NCI-H1436 (cell line): ENCODE measurements around the gene CMSS1.

Experiments used
- DNase-seq: peaks from one replicate; lab custom pipeline; 2025; lab: John Stamatoyannopoulos, UW

Gene CMSS1

DNA sequence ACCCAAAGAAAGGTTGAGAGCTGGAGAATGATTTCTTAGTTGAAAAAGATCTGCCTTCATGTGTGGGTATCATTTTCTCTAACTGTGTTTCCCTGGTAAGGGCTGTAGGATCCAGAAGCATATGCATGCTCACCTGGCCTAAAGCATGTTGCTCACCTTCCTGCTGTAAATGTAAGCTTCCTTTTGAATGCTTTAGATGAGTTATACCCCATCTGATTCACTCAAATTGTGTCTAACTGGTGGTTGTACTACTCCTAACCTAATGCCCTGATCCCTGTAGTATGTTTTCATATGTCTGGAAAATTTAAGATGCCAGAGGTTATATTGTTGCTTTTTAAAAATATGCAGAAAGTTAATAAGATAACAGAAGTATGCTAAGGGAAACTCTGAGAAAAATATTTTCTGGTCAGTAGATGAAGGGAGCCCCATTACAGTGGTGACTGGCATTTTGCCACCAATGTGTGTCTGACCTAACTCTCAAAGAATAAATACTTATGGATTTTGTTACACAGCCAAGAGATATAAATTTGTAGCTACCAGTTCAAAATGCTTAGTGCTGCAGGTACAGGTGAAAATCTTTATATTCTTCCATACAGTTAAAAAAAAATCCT, 289.0 kb downstream of the CMSS1 start:
- DNase-seq, result no peak

GRCh38 chr3:100107221-100107814, 289.7 kb downstream of the CMSS1 start:
- no peak for DNase-seq

- DNase-seq, result no peak
These were observed 290.9 kb downstream of the CMSS1 start for GRCh38 chr3:100108464-100109079.

DNA sequence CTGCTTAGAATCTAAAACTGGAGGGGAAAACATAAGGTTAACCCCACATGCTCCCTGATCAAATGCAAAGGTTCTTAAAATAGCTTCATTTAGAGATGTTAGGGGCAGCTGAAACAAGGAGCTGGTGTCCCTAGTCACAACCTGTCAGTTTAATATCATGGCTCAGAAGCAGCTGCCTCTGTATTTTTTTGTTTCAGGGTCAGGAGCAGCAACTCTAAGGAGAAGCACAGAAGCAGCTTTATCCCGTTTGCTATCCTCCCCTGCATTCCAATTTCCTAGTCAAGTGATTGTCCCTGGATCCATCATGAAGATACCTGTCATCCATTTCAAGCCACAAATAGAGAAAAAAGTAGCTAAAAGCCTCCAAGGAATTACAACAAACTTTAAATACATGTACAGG, 292.5 kb downstream of the CMSS1 start:
- DNase-seq, result no peak

DNA sequence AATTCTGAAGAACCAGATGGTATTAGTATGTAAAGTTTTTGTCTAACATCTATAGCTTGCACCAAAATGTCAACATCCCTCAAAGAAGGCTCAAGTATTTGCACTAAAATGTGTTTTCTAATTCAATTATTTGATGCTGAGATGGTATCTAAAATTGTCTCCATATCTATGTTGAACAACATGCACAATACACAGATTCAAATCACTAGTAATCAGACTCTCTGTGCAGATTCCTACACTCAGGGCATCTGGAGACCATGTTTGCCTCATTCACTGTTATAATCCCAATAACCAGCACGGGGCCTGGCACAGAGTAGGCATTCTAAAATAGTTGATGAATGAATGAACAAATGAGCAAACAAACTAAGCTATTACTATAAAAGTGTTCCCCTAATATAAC, 294.1 kb downstream of the CMSS1 start:
- DNase-seq, result no peak

GRCh38 chr3:100113723-100114412, 296.2 kb downstream of the CMSS1 start:
- no peak for DNase-seq

DNA sequence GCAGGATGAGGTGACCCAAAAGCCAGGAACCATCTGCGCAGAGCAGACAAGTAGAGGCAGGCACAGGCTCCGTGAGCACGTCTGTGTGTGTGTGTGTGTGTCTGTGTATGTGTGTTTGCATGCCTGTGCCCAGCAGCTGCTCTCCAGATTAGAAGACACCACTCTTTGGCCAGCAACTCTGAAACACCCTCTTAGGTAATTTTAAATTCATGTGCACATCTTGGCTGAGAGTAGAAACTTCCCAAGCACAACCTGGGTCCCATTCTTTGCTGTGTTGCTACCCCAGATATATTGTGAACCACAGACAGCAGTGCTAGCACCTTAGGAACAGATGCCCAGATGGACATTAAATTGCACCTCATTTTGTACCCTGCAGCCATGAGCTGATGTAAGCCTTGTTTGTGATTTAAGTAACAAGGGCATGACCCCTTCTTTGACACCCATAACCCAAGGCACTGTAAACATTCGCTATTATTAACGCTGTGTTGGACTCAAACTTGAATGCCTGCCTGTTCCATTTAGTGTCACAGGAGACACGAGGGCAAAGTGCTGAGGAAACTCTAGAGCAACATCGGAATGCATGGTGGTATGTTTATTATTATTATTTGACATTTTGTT, 296.9 kb downstream of the CMSS1 start, which contains the start of gene FILIP1L:
FILIP1L (minus strand) TSS at position 89 of the 618 bp plus-strand sequence.
- no peak for DNase-seq

- DNase-seq, result no peak
These were observed 299.4 kb downstream of the CMSS1 start for GRCh38 chr3:100117093-100117492.

DNA sequence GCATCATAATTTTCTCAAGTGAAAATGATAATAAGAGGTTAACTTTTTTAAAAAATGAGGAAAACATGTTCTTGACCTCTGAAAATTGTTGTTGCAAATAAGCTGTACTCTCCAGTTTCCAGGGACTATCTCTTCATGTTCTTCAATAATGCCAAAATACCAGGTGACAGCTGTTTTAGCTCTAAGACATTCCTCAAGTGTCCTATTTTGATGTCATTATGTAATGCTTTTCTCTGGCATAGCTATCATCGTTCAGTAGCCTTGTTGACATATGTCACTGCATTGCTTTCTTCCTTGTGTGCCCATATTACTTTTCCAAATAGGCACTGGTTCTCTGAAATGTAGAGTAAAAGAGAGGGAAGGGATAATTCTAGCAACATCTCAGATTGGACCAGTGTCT, 302.4 kb downstream of the CMSS1 start:
- DNase-seq, result no peak

- DNase-seq, result no peak
These were observed 303.0 kb downstream of the CMSS1 start for GRCh38 chr3:100120693-100121092.

GRCh38 chr3:100122321-100122720, 304.7 kb downstream of the CMSS1 start:
- no peak for DNase-seq

DNA sequence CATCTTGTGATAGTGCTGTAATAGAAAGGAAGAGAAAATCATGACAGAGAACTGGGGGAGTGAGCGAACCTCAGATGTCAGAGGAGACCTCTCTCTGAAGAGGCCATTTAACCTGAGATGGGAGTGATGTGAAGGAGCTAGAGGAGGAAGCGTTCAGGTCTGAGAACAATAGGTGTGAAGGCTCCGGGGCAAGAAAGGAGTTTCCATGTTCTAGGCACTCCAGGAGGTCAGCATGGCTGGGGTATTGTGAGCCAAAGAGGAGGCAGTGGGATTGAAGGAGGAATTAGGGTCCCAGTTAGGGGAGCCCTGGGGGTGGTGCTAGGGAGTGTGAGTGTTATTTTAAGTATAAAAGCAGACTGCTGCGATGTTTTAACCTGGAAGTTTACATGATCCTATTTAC, 305.4 kb downstream of the CMSS1 start:
- no peak for DNase-seq

DNA sequence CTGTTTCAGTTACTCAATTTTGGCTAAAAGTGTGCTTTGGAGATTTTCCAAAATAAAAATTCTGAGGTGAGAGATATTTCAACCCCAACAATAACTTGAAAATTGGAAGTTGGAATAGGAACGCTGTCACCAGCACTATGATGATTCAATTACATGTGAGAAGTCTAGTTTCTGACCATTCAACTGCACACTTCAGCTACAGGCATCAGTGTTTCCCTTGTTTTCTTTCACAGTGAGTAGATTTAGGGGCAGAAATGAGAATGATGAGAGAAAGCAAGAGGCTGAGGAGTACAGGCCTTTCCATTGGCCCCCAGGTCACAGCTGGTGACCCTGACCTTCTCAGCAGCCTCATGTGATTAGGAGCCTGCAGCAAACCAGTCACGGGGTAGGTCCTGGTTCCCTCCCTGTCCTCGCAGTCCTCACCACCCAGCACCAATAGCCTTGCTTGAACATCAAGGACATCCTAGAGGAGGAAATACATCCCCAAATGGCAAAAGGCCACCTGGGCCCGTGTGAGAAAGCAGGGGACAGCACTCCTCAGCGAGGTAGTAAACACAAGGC, 306.6 kb downstream of the CMSS1 start:
- no peak for DNase-seq

DNA sequence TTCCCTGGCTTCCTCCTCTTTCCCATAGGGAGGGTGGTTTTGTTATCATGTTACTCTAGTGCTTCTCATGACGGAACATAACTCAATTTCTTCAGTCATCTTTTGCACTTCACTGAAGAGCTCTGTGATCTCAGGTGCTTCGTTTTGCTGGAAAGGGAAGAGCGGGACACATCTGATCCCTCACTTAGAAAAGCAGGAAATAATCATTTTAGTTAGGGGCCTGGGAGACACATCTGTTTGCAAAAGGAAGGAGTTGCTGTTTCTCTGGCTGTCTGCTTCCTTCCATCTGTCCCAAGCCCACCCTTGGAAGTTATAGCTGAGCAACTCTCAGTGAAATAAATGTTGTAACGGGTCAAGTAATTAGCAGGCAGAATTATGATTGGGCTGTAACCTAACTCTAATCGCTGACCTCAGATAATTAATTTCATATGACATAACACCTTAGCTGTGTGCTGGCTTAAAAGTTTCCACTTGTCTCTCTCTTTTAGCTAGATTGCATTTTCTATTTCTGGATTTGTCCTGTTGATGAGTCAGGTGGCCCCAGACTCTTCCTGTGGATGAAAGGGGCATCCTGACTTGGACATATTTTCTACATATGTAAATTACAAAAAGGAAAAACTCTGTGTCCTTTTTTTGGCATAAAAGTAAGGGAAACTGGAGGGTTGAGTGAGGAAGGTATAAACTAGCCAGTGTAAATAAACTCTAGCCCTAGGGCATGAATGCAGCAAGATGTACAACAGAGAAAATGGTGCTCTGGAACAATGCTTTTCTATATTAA, 307.7 kb downstream of the CMSS1 start:
- DNase-seq, result no peak

DNA sequence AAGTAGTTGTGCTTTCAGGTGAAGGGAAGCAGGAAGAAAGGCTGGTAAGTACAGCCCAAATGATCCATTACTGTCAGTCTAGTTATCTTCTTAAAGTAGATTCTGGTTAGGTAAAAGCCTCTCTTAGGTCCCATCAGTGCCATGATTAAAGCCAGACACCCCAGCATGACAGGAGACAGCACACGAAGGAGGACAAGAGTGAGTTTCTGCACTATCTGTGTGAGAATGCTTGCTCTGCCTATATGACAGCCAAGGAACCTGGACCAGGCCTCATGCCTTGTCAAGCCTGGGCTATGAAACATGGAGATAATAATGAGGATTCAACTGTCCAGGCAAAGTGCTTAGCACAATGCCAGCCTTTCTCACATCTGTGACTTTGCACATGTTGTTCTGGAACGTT, 310.1 kb downstream of the CMSS1 start:
- no peak for DNase-seq

DNA sequence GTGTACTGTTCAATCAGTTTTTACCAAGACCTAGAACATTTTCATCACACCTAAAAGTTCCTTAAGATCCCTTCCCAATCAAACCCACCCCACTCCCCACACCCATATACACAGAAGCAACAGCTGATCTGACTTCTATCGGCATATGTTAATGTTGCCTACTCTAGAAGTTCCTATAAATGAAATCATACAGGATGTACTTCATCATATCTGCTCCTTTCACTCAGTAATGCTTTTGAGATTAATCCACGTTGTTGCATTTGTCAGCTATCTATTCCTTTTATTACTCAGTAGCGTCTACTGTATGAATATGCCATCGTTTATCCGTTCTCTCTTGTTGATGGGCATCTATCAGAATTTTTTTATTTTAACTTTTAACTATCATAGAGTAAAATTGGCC, 310.9 kb downstream of the CMSS1 start:
- DNase-seq, result no peak

DNA sequence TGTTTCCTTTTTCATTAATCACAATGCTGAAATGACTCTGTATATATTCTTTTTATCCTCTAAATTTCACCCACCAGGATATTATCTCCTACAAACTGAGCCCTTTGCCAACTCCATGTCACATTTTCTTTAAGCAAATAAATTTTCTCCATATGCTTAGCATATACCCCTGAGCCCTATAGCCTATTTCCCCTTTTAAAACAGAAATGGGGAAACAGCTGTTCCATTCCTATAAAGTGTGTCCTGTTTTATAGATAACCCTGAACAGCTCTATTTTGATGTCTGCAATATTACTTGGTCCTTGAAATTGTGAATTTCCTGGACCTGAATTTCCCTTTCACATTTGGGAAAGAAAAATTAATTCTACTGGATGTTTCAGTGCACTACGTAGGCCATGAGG, 312.3 kb downstream of the CMSS1 start:
- no peak for DNase-seq

- DNase-seq, result no peak
These were observed 313.6 kb downstream of the CMSS1 start for GRCh38 chr3:100131241-100131640.

DNA sequence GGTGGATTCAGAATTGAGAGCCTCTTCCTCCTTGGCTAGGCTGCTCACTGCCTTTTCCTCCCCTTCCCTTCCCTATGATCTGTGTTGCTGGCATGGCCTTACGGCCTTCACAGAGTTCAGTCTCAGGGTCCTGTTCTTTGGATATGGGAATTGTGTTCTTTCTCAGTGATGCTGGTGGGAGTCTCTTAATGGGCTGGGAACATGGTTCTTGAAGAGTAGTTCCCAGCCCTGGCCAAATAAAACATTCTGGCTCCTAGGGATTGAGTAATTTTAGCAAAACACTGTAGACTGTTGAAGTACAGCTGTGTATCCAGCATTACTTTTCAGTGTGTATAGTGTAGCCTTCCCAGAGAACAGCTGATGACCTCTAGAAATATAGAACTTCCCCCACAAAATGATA, 319.3 kb downstream of the CMSS1 start:
- no peak for DNase-seq

- no peak for DNase-seq
These were observed 323.3 kb downstream of the CMSS1 start for GRCh38 chr3:100140976-100141375.

DNA sequence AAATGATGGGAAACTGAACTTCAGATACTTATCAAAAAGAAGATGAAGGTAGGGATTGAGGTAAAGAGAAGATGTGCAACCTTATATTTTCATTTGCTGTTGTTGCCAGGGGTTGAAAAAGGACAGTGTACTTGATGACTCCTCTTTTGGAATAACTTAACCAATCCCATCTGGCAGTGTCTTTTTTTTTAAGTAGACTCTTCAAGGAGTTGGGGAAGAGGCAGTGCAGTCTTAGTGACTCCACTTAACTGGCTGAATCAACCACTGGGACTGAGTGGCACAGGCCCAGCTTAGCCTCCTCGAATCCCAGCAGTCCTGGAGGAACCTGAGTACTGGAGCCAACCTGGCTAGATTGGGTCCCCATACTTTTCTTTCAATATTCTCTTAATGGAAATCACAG, 323.9 kb downstream of the CMSS1 start:
- no peak for DNase-seq
